Measurements from ENCODE around the gene TMOD3. TPM values are rescaled to one million over a fixed set of nuclear protein-coding genes. Genes with fewer than 3 reads are reported as not detected.

TMOD3 gene
- total RNA-seq, 1 donor from 2014 or later, result 37.4 TPM

DNA sequence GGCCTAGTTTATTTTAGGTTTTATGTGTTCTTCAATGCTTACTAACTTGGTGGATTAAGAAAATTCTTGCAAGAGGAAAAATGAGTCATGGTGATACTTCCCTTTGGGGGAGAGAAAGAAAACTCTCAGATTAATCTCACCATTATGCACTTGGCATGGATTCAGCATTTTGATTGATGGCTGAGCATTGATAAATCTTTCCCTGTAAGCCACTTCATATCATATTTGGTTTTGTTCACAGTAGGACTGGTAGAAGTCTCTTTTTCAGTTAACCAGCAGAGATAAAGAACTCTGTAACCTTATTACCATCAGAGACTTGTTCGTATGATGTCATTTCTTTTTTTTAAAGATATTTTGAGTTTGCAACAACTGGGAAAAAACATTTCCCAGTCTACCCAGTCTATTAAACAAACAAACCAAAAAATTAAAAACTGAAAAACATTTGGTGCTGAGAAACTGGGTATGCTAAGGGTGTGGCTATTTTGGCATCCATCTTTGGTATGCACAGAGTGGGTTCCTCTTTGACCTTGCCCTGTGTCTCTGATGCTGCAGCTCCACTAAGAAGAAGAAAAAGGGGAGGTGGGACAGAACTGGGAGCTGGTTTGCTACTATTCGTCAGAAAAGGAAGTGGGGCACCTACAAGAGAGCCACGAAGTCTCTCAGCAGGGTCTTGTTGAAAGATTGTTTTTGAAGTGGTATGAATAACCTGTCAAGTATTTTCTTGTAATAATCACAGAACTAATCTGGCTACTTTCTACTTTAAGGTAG, 17.2 kb downstream of the TMOD3 start:
- Histone ChIP-seq H3F3A (ENCODE audit: low read depth) (no peaks in the 10 kb centered on the region), H3K27ac (no peak overlapping the region), H2AFZ (replicated peaks) (no peak overlapping the region), H3K36me3 (no peaks in the 10 kb centered on the region), H3K79me2 (ENCODE audit: low read depth) (peaks cover 40% of the 10 kb centered on the region), H3K4me1 (peaks cover 8% of the 10 kb centered on the region), H4K20me1 (ENCODE audit: low read depth) (peaks cover 12% of the 10 kb centered on the region), H3K27me3 (no peaks in the 10 kb centered on the region), H3K4me3 (no peak overlapping the region), H3K9me3 (ENCODE audit: low read depth) (no peaks in the 10 kb centered on the region), H3K9ac (no peak overlapping the region), H3K4me2 (no peak overlapping the region)
- Mint-ChIP-seq H3K36me3 (peaks cover 8% of the 10 kb centered on the region), H3K9me3 (no peaks in the 10 kb centered on the region), H3K27me3 (ENCODE audit: insufficient read depth, low read depth) (peaks cover 5% of the 10 kb centered on the region), H3K4me3 (no peak overlapping the region), H3K4me1 (peaks cover 17% of the 10 kb centered on the region), H3K27ac (no peak overlapping the region)
- no peak for DNase-seq (ENCODE audit: low spot score)
- TF ChIP-seq EZH2phosphoT487 (IDR thresholded peaks at IDR 0.05) (no peak), EZH2 (IDR thresholded peaks at IDR 0.05) (no peak)
- TF ChIP-seq, protein P1, sequence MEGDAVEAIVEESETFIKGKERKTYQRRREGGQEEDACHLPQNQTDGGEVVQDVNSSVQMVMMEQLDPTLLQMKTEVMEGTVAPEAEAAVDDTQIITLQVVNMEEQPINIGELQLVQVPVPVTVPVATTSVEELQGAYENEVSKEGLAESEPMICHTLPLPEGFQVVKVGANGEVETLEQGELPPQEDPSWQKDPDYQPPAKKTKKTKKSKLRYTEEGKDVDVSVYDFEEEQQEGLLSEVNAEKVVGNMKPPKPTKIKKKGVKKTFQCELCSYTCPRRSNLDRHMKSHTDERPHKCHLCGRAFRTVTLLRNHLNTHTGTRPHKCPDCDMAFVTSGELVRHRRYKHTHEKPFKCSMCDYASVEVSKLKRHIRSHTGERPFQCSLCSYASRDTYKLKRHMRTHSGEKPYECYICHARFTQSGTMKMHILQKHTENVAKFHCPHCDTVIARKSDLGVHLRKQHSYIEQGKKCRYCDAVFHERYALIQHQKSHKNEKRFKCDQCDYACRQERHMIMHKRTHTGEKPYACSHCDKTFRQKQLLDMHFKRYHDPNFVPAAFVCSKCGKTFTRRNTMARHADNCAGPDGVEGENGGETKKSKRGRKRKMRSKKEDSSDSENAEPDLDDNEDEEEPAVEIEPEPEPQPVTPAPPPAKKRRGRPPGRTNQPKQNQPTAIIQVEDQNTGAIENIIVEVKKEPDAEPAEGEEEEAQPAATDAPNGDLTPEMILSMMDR (IDR thresholded peaks at IDR 0.05), result no peak

DNA sequence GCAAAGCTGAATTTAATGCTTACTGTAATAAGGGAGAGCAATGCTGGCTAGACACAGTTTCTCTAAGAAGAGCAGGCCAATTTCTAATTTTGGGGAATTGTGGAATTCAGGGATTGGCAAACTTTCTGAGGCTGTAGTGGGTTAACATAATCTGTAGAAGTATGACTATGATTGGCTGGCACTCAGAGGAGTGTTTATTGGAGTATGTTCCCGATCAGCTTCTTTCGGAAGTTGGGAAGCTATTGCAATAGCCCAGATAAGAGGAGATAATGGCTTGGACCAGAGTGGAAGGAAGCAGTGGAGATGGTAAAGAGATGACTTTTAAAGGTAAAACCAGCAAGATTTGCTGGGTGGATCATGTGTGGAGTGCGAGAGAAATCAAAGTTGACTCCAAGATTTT, 19.4 kb downstream of the TMOD3 start:
- no peak overlapping the region for H2AFZ ChIP-seq (replicated peaks)
- H3K27ac ChIP-seq, result no peak overlapping the region
- no peaks in the 10 kb centered on the region for H3K36me3 ChIP-seq
- Mint-ChIP-seq H3K9me3 (no peaks in the 10 kb centered on the region), H3K4me1 (peaks cover 11% of the 10 kb centered on the region), H3K36me3 (peaks cover 8% of the 10 kb centered on the region), H3K27me3 (ENCODE audit: insufficient read depth, low read depth) (peaks cover 5% of the 10 kb centered on the region), H3K4me3 (no peak overlapping the region), H3K27ac (no peak overlapping the region)
- H3K9ac ChIP-seq, result no peak overlapping the region
- peaks cover 5% of the 10 kb centered on the region for H4K20me1 ChIP-seq (ENCODE audit: low read depth)
- no peak for DNase-seq (ENCODE audit: low spot score)
- no peaks in the 10 kb centered on the region for H3K27me3 ChIP-seq
- H3K4me1 ChIP-seq, result no peaks in the 10 kb centered on the region
- no peak overlapping the region for H3K4me2 ChIP-seq
- TF ChIP-seq EZH2phosphoT487 (IDR thresholded peaks at IDR 0.05) (no peak), EZH2 (IDR thresholded peaks at IDR 0.05) (no peak)
- TF ChIP-seq, protein P1 (IDR thresholded peaks at IDR 0.05), result no peak
- H3F3A ChIP-seq (ENCODE audit: low read depth), result no peaks in the 10 kb centered on the region
- H3K4me3 ChIP-seq, result no peak overlapping the region
- H3K79me2 ChIP-seq (ENCODE audit: low read depth), result peaks cover 32% of the 10 kb centered on the region
- no peaks in the 10 kb centered on the region for H3K9me3 ChIP-seq (ENCODE audit: low read depth)

DNA sequence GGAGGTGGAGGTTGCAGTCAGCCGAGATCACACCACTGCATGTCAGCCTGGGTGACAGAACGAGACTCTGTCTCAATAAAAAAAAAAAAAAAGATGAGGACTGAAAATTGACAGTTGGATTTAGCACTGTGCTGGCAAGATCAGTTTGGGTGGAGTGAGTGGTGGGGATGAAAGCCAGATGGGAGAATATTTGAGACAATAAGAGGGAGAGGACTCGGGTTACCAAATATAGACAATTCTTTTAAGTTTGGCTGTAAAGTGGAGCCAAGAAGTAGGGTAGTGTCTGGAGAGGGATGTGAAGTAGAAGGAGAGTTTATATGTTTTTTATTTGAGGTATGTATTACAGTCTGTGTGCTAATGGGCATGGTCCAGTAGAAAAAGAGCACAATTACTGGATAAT, 20.4 kb downstream of the TMOD3 start:
- Mint-ChIP-seq H3K4me3 (no peak overlapping the region), H3K4me1 (peaks cover 15% of the 10 kb centered on the region), H3K36me3 (peaks cover 8% of the 10 kb centered on the region), H3K9me3 (no peaks in the 10 kb centered on the region), H3K27ac (no peak overlapping the region), H3K27me3 (ENCODE audit: insufficient read depth, low read depth) (peaks cover 5% of the 10 kb centered on the region)
- Histone ChIP-seq H3K9me3 (ENCODE audit: low read depth) (no peaks in the 10 kb centered on the region), H3K4me3 (no peak overlapping the region), H3K27ac (no peak overlapping the region), H3K9ac (no peak overlapping the region), H2AFZ (replicated peaks) (no peak overlapping the region), H3K36me3 (no peaks in the 10 kb centered on the region), H3K27me3 (no peaks in the 10 kb centered on the region), H3K4me2 (no peak overlapping the region), H3F3A (ENCODE audit: low read depth) (no peaks in the 10 kb centered on the region), H4K20me1 (ENCODE audit: low read depth) (peaks cover 8% of the 10 kb centered on the region), H3K79me2 (ENCODE audit: low read depth) (peaks cover 30% of the 10 kb centered on the region), H3K4me1 (peaks cover 2% of the 10 kb centered on the region)
- DNase-seq (ENCODE audit: low spot score), result no peak
- TF ChIP-seq, protein P1 (IDR thresholded peaks at IDR 0.05), result no peak
- no peak for TF ChIP-seq EZH2phosphoT487 (IDR thresholded peaks at IDR 0.05)
- no peak for TF ChIP-seq EZH2 (IDR thresholded peaks at IDR 0.05)

All from neural progenitor cell (in vitro differentiated cells).